HG02981 (cell line): ENCODE measurements around the gene ZNF652.
"Not testable (repeated sequence)": the region's sequence is repeated elsewhere in the genome, so short reads cannot be mapped to it uniquely, and the experiment has no call there.

Source experiments
- ATAC-seq: cut with Tn5 transposase; IDR thresholded peaks from one replicate; pipeline ENCODE4 v1.9.1; 2021; ENCODE audit warnings: mild to moderate bottlenecking, moderate library complexity; ENCODE audit not compliant: unreplicated experiment

Gene ZNF652

DNA sequence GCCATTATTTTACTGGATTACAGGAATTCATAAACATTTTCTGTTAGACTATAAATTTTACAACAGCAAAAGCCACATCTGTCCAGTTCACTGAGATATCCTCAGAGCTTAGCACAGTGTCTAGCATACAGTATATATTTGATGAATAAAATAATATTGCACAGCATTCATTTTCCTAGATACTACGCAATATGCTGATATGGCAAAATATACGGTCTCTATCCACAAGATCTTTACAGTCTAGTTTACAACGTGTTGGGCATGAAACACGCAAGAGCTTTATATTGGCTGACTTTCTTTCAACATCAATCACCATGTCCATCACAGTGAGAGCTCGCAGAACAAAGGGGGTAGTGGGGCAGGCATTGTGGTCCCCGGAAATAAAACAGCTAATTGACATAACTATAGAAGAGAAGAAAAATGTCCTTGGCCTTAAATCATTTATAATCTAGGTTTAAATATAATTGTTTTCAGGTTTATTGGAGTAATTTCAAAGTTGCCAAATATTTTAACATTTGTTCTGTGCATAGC, 43.5 kb downstream of the ZNF652 start:
- no peak for ATAC-seq

DNA sequence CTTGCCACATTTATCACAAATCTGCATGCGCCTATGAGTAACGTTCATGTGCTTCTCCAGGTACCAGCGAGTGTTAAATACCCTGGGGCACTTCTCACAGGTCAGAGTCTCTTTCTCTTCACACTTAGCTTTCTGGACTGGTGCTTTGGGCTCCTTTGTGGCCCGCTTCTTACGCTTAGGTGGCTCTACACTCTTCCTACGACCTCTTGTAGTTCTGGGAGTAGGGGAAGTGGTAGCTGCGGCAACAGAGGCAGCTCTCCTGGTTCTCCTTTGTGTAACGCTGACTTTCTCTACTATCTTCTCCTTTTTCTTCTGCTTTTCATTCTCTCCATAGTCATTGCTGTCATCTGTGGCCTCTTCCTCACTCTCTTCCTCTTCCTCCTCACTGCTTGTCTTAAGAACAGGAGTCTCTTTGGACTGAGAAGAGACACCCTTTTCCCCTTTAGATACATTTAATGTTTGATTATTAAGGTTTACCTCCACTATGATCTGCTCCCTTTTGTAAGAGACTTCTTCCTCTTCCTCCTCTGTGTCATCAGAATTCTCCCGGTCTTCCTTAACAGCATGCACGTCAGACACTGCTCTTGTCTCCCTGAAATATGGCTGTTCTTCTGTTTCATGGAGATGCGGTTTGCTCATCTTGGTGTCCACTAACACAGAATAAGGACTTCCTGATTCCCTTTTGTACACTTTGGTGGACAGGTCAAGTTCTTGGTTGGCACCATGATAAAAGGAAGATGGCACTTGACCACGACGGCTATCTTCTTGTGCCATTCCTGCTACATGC, 45.0 kb downstream of the ZNF652 start:
- ATAC-seq, result no peak

- ATAC-seq, result no peak
Observed at GRCh38 chr17:49316258-49316570, 45.8 kb downstream of the ZNF652 start.

- peak; percentile 59 for ATAC-seq
Observed at GRCh38 chr17:49315551-49316257, 46.3 kb downstream of the ZNF652 start.

- no peak for ATAC-seq
Observed at GRCh38 chr17:49312722-49313121, 49.3 kb downstream of the ZNF652 start.

GRCh38 chr17:49299996-49300395, 62.1 kb downstream of the ZNF652 start:
- no peak for ATAC-seq

DNA sequence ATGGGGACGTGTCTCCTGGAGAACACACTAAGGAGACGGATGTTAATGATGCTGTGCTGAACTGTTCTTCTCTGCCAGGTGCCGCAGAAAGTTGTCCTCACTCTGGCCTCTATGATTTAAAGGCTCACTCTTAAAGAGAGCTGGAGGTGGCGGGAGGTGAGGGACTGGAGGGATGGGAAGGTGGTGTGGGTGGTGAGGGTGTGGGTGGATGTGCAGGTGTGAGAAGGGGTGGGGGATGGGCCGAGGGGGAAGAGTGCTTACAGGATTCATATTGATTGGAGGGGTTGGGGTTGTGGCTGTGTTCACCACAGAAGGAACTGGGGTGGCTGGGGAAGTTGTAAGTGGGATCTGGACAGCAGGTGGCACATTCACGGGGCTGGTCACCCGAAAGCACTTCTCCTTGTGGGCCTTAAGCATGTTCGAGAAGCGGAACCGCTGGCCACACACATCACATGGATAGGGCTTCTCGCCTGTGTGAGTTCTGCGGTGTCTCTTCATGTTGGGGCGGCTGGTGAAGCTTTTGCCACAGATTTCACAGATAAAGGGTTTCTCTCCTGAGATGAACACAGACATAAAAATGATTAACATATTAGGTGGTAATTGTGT, 63.6 kb downstream of the ZNF652 start:
- no peak for ATAC-seq

DNA sequence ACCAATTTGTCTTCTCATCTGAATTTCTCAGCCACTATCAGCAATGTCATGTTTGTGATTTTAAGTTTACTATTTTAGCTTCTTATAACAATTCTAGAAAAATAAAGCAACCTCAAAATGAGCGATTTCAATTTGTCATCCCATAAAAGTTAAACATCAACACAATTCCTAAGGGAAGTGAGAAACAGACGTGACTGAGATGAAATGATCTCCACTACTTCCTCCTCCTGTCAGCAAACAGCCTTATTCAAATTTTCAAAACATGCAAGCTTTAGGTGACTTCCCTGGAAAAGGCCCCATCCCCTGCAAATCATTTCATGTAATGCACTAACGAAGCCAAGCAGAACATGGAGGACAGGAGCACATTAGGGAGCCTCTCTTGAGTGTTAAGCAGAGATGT, 64.9 kb downstream of the ZNF652 start:
- ATAC-seq, result no peak

- no peak for ATAC-seq
Observed at GRCh38 chr17:49294122-49294521, 67.9 kb downstream of the ZNF652 start.

- no peak for ATAC-seq
Observed at GRCh38 chr17:49292901-49293300, 69.1 kb downstream of the ZNF652 start.

DNA sequence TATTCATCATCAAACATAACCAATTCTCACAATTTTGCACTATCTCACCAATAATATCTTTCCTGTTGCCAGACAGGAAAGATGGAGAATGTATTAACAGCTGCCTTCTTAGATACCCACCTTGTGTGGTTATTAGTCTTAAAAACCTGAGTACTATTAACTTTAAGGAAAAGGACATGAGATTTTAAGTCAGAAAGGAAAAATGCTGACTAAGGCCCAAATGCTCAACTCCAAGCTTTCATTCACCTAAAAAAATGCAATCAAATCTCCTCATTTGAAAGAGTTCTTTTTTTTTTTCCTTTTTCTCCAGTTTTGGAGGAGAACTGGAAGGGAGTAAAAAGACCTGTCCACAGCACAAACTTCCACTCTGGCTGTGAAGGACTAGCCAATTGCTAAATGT, 70.1 kb downstream of the ZNF652 start:
- no peak for ATAC-seq

DNA sequence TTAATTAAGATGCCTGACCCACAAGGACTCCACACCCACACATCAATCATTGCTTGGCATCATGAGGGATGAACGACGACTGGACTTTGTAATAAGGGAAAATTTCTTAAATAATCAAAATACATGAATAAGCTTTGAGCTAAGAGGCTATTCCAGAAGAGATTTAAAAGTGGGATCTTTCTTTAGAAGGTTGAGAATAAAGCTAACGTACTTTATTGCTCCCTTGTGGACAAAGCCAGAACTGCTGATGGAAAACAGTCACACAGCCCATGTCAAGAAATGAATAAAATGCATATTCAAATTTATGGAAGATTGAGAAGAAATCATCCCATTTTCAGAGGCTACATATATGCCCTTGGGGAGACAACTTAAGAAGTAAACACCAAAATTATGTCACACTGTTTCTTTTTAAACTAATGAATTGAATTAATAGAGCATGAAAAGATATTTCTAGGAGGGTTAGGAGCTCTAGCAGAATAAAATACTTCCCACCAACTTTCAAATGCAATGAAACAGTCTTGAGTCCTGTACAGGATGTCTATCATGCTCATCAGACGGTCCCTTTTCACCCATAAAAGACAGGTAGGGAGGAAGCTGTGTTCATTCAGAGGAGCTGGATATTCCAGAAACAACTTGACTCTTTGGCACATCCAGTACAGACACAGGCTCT, 71.2 kb downstream of the ZNF652 start:
- no peak for ATAC-seq

DNA sequence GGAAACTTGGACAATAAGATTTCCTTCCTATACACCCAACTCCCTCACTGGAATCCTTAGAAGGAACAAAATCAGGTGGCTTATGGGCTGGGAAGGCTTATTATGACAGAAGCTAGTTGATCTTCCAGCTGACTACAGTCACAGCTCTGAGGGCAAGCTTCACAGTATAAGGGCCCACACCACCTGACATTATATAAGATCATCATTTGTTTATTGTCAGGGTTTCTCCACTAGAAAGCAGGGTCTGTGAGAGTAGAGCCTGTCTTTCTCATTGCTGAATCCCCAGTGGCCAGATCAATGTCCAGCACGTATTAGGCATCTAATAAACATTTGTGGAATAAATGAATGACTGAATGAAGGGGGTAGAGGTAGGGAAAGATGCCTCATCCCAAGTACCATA, 73.7 kb downstream of the ZNF652 start:
- no peak for ATAC-seq

DNA sequence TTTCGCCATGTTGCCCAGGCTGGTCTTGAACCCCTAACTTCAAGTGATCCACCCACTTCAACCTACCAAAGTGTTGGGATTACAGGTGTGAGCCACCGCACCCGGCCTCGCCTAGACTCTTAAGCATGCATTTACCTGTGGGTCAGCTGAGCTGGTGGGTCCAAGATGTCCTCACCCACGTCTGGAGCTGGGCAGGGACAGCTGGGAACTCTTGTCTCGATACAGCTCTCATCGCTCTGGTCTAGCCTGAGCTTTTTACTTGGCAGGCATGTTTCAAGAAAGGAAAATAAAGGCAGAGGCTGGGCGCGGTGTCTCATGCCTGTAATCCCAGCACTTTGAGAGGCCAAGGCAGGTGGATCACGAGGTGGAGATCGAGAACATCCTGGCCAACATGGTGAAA, 74.6 kb downstream of the ZNF652 start:
- ATAC-seq, result no peak

- ATAC-seq, result not testable (repeated sequence)
Observed at GRCh38 chr17:49286261-49286973, 75.6 kb downstream of the ZNF652 start.

- no peak for ATAC-seq
Observed at GRCh38 chr17:49285716-49286115, 76.3 kb downstream of the ZNF652 start.

- ATAC-seq, result no peak
Observed at GRCh38 chr17:49280918-49281317, 81.1 kb downstream of the ZNF652 start.

- ATAC-seq, result no peak
Observed at GRCh38 chr17:49280061-49280460, 82.0 kb downstream of the ZNF652 start.

DNA sequence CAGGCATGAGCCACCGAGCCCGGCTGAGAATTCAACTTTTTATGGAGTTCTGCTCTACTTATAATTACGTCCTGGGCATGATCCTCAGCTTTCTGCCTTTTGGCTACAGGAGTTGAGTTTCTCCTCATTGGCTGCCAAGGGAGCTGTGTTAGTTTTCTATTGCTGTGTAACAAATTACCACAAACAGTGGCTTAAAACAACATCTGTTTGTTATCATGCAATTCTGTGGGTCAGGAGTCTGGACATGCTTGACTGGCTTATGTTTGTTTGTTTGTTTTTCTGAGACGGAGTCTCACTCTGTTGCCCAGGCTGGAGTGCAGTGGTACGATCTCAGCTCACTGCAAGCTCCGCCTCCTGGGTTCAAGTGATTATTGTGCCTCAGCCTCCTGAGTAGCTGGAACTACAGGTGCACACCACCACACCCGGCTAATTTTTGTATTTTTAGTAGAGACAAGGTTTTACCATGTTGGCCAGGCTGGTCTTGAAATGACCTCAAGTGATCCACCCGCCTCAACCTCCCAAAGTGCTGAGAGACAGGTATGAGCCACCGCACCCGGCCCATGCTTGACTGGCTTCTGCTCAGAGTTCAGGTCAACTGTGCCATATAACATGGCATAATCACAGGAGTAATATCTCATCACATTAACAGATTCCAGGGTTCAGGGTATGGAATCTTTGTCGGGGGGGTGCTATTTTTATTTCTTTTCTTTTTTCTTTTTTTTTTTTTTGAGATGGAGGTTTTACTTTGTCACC, 82.6 kb downstream of the ZNF652 start:
- ATAC-seq, result not testable (repeated sequence)

DNA sequence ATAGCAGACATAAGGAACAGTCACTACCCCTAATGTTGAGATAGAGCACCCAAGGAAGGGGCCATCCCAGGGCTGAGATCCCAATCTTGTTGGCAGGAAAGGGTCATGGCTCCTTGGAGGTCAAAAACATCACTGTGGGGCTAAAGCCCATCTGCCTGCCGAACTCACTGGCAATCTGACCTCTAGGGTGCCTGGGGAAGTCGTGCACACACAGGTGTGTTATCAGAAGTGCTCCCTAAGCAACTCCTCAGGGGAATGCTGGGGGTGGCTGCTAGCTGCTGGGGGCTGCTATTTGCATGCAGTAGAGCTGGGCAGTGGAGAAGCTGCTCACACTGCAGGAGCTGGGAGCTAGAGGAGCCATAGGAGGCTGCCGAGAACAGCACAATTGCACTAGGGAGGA, 84.0 kb downstream of the ZNF652 start:
- ATAC-seq, result no peak
